Caco-2 (cell line): Measurements from ENCODE around the gene CACNG4. TPM values are rescaled to one million over a fixed set of nuclear protein-coding genes. Genes with fewer than 3 reads are reported as not detected.

Experiments used
- BruUV-seq: library from RNA; stranded (reverse); fragments of 400-500 nt; replicated peaks from 2 replicates; lab custom pipeline; 2021; lab: Mats Ljungman, UMichigan
- CTCF ChIA-PET: fragments of 300-600 bp; sonication (Branson Sonifier 250); formaldehyde crosslinking; loops from one replicate; lab custom pipeline; 2022; ENCODE audit warnings: antibody characterized with exemption; lab: Charles Lee
- POLR2A ChIA-PET: fragments of 300-600 bp; sonication (Branson Sonifier 250); formaldehyde crosslinking; loops from one replicate; lab custom pipeline; 2022; ENCODE audit warnings: antibody characterized with exemption; lab: Charles Lee
- DNase-seq, 2 experiments: peaks; one replicate each; pipeline versions ENCODE4 v3.0.0 to v3.0.0-alpha.2; 2020 to 2022
- H3K27me3 ChIP-seq: replicated peaks from 2 replicates; pipeline ENCODE4 v1.6.0; 2011; ENCODE audit warnings: low read length; ENCODE audit not compliant: control insufficient read depth, insufficient read depth
- H3K36me3 ChIP-seq: 2 replicates; pipeline ENCODE4 v1.5.1; 2011; ENCODE audit warnings: low read length; ENCODE audit not compliant: control insufficient read depth, insufficient read depth
- H3K4me1 ChIP-seq: fragments of 250-450 bp; sonication (Bioruptor Pico); 2 replicates; pipeline ENCODE4 v1.5.1; 2020; ENCODE audit warnings: mild to moderate bottlenecking
- H3K4me3 ChIP-seq: 2 replicates; pipeline ENCODE4 v1.5.1; 2011; ENCODE audit warnings: low read depth, mild to moderate bottlenecking, control low read depth, low read length
- H3K9me3 ChIP-seq: fragments of 250-450 bp; sonication (Bioruptor Pico); 2 replicates; pipeline ENCODE4 v1.5.1; 2020; ENCODE audit warnings: mild to moderate bottlenecking, moderate library complexity
- H3K27ac Mint-ChIP-seq: one replicate; pipeline ENCODE4 v1.8.0; 2022; ENCODE audit warnings: mixed read lengths; ENCODE audit not compliant: unreplicated experiment
- H3K27me3 Mint-ChIP-seq: one replicate; pipeline ENCODE4 v1.8.0; 2022; ENCODE audit warnings: mixed read lengths; ENCODE audit not compliant: insufficient read depth, unreplicated experiment
- H3K36me3 Mint-ChIP-seq: one replicate; pipeline ENCODE4 v1.8.0; 2022; ENCODE audit warnings: mild to moderate bottlenecking, mixed read lengths; ENCODE audit not compliant: insufficient read depth, unreplicated experiment
- H3K4me1 Mint-ChIP-seq: one replicate; pipeline ENCODE4 v1.8.0; 2022; ENCODE audit warnings: low read depth, mixed read lengths; ENCODE audit not compliant: unreplicated experiment
- H3K4me3 Mint-ChIP-seq: one replicate; pipeline ENCODE4 v1.8.0; 2022; ENCODE audit warnings: mild to moderate bottlenecking, moderate library complexity, mixed read lengths; ENCODE audit not compliant: unreplicated experiment
- H3K9me3 Mint-ChIP-seq: one replicate; pipeline ENCODE4 v1.8.0; 2022; ENCODE audit warnings: mixed read lengths; ENCODE audit not compliant: unreplicated experiment
- intact Hi-C: fragments of 100-400 bp; cut with micrococcal nuclease; formaldehyde crosslinking; loops from one replicate; pipeline ENCODE4 v1.10.0; 2022; ENCODE audit not compliant: unreplicated experiment
- total RNA-seq: library from RNA; stranded (reverse); gene quantifications from 2 replicates; pipeline ENCODE4 v1.2.3, GENCODE V29; 2022
- TF ChIP-seq, protein P1 (sequence below), 2 experiments: fragments of 200-600 bp in 1 of 2; IDR thresholded peaks; 1 replicate in 1 of 2; 2 replicates in 1 of 2; pipeline versions ENCODE4 v1.5.1 to v1.8.0; 2011 to 2022; ENCODE audit warnings: antibody characterized with exemption in 1 of 2, control low read depth in 1 of 2, inconsistent platforms in 1 of 2, low read depth in 1 of 2, low read length in 1 of 2, mild to moderate bottlenecking in 1 of 2, moderate library complexity in 1 of 2; ENCODE audit not compliant: insufficient read depth in 1 of 2, severe bottlenecking in 1 of 2, unreplicated experiment in 1 of 2

CACNG4 gene
- total RNA-seq, 1 experiment from 2014 or later: 12.8 TPM

DNA sequence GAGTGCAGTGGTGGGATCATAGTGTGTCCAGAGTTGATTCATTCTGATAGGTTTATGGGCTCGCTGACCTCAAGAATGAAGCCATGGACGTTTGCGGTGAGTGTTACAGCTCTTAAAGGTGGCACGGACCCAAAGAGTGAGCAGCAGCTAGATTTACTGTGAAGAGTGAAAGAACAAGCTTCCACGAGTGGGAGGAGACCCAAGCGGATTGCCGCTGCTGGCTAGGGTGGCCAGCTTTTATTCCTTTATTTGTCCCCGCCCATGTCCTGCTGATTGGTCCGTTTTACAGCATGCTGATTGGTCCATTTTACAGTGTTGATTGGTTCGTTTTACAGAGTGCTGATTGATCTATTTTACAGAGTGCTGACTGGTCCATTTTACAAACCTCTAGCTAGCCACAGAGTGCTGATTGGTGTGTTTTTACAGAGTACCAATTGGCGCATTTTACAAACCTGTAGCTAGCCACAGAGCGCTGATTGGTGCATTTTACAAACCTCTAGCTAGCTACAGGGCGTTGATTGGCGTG lies 17.5 kb downstream of the CACNG4 start:
- Histone ChIP-seq H3K27me3 (no peaks in the 10 kb centered on the region), H3K4me1 (peaks cover 5% of the 10 kb centered on the region), H3K36me3 (no peaks in the 10 kb centered on the region), H3K4me3 (no peak overlapping the region), H3K9me3 (no peaks in the 10 kb centered on the region)
- Mint-ChIP-seq H3K36me3 (peaks cover 22% of the 10 kb centered on the region), H3K27me3 (no peaks in the 10 kb centered on the region), H3K4me3 (no peak overlapping the region), H3K4me1 (no peaks in the 10 kb centered on the region), H3K9me3 (no peaks in the 10 kb centered on the region), H3K27ac (no peak overlapping the region)
- no TSS peak for BruUV-seq
- POLR2A ChIA-PET: no interaction called here
- CTCF ChIA-PET: no interaction called here
- no peak for DNase-seq
- intact Hi-C loops: no loop called here
- TF ChIP-seq, protein P1, sequence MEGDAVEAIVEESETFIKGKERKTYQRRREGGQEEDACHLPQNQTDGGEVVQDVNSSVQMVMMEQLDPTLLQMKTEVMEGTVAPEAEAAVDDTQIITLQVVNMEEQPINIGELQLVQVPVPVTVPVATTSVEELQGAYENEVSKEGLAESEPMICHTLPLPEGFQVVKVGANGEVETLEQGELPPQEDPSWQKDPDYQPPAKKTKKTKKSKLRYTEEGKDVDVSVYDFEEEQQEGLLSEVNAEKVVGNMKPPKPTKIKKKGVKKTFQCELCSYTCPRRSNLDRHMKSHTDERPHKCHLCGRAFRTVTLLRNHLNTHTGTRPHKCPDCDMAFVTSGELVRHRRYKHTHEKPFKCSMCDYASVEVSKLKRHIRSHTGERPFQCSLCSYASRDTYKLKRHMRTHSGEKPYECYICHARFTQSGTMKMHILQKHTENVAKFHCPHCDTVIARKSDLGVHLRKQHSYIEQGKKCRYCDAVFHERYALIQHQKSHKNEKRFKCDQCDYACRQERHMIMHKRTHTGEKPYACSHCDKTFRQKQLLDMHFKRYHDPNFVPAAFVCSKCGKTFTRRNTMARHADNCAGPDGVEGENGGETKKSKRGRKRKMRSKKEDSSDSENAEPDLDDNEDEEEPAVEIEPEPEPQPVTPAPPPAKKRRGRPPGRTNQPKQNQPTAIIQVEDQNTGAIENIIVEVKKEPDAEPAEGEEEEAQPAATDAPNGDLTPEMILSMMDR (IDR thresholded peaks at IDR 0.05; ENCODE audit: insufficient read depth in 1 of 2, low read depth in 1 of 2, low read length in 1 of 2, severe bottlenecking in 1 of 2, unreplicated experiment in 1 of 2): no peak

DNA sequence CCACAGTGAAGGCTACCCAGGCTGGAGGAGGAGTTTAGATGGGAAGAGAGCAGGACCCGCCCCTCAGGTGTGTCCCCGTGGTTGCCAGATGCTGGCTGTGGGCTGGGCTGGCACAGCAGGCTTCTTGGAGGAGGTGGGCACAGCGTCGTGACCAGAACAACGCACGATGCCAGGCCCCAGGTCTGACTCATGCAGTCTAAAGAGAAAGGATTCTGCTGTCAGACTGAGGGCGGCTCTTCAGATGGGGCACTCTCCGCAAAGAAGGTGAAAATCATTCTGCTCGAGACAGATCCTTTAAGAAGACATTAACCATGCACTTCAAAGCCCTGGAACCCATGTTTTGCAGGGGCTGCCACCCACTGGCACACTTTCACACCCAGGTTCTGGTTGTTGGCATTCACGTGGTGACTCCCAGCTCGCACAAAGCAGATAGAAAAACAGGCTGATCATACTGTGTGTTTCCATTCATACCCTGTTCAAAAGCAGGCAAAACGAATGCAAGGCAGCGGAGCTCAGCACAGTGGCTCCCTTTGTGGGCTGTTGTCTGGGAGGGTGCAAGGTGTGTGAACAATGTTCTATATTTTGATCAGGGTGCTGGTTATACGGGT lies 19.0 kb downstream of the CACNG4 start:
- ChIA-PET CTCF (no interaction called here), POLR2A (no interaction called here)
- BruUV-seq: no TSS peak
- intact Hi-C loops: no loop called here
- H3K27ac Mint-ChIP-seq: no peak overlapping the region
- H3K27me3 Mint-ChIP-seq: no peaks in the 10 kb centered on the region
- H3K36me3 Mint-ChIP-seq: peaks cover 22% of the 10 kb centered on the region
- Histone ChIP-seq H3K9me3 (no peaks in the 10 kb centered on the region), H3K36me3 (no peaks in the 10 kb centered on the region), H3K4me1 (peaks cover 5% of the 10 kb centered on the region), H3K27me3 (no peaks in the 10 kb centered on the region), H3K4me3 (no peak overlapping the region)
- DNase-seq: no peak
- H3K4me1 Mint-ChIP-seq: no peaks in the 10 kb centered on the region
- H3K9me3 Mint-ChIP-seq: no peaks in the 10 kb centered on the region
- H3K4me3 Mint-ChIP-seq: no peak overlapping the region
- TF ChIP-seq, protein P1 (IDR thresholded peaks at IDR 0.05; ENCODE audit: insufficient read depth in 1 of 2, low read depth in 1 of 2, low read length in 1 of 2, severe bottlenecking in 1 of 2, unreplicated experiment in 1 of 2): no peak

DNA sequence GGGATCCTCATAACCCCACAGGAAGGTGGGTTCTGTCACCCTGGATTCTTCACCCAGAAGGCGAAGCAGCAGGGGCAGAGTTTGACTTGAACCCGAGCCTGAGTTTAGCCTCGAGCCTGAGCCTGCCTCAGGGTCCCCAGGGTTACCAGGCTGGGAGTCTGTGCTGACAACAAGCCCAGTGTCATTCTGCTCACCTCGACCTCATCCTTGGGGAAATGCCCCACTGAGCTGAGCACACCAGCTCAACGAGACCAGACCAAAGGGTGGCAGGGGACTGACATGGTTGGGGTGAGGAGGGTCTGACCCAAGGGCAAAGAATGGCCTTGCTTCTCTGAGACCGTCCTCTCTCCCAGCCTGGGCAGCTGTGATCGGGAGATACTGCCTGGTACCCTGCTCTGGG lies 20.2 kb downstream of the CACNG4 start:
- H3K36me3 ChIP-seq: no peaks in the 10 kb centered on the region
- intact Hi-C loops: no loop called here
- H3K4me1 Mint-ChIP-seq: no peaks in the 10 kb centered on the region
- H3K4me3 Mint-ChIP-seq: no peak overlapping the region
- H3K36me3 Mint-ChIP-seq: peaks cover 13% of the 10 kb centered on the region
- no peaks in the 10 kb centered on the region for H3K27me3 Mint-ChIP-seq
- no peaks in the 10 kb centered on the region for H3K9me3 ChIP-seq
- ChIA-PET CTCF (no interaction called here), POLR2A (interaction anchor here (0.6 kb wide), 2 partner anchors 9 to 345 kb away, joined by 3 to 10 read pairs; no protein-coding TSS in a partner anchor)
- peaks cover 5% of the 10 kb centered on the region for H3K4me1 ChIP-seq
- no peak overlapping the region for H3K27ac Mint-ChIP-seq
- TF ChIP-seq, protein P1 (IDR thresholded peaks at IDR 0.05; ENCODE audit: insufficient read depth in 1 of 2, low read depth in 1 of 2, low read length in 1 of 2, severe bottlenecking in 1 of 2, unreplicated experiment in 1 of 2): no peak
- no TSS peak for BruUV-seq
- no peak for DNase-seq
- H3K9me3 Mint-ChIP-seq: no peaks in the 10 kb centered on the region
- H3K27me3 ChIP-seq: no peaks in the 10 kb centered on the region
- no peak overlapping the region for H3K4me3 ChIP-seq
